GM12875 (cell line): Measurements from ENCODE around the gene CDHR2.

Source experiments
- H3K4me3 ChIP-seq: one replicate; pipeline ENCODE4 v1.5.1; 2011; ENCODE audit warnings: low read depth, low read length, control low read depth
- CTCF ChIP-seq: IDR thresholded peaks from 2 replicates; pipeline ENCODE4 v1.5.1; 2011; ENCODE audit warnings: low read depth, mild to moderate bottlenecking, control low read depth, inconsistent platforms, low read length, moderate library complexity, borderline replicate concordance; ENCODE audit not compliant: insufficient read depth

CDHR2 gene

GRCh38 chr5:176578391-176578808, 29.3 kb downstream of the CDHR2 start:
- no peak overlapping the region for H3K4me3 ChIP-seq
- TF ChIP-seq CTCF, result peak; percentile 61

- no peak for TF ChIP-seq CTCF
- H3K4me3 ChIP-seq, result no peak overlapping the region
These were observed 30.2 kb downstream of the CDHR2 start for GRCh38 chr5:176579323-176579722.

GRCh38 chr5:176581361-176581760, 32.2 kb downstream of the CDHR2 start:
- no peak overlapping the region for H3K4me3 ChIP-seq
- no peak for TF ChIP-seq CTCF

- no peak overlapping the region for H3K4me3 ChIP-seq
These were observed 33.9 kb downstream of the CDHR2 start for GRCh38 chr5:176583076-176583475.

GRCh38 chr5:176587398-176587797, 38.3 kb downstream of the CDHR2 start:
- H3K4me3 ChIP-seq, result no peak overlapping the region
- no peak for TF ChIP-seq CTCF

More at GRCh38 chr5:176583076-176583475, 33.9 kb downstream of the CDHR2 start:
- no peak for TF ChIP-seq CTCF

GRCh38 chr5:176588297-176588696, 39.2 kb downstream of the CDHR2 start:
- H3K4me3 ChIP-seq, result no peak overlapping the region
- no peak for TF ChIP-seq CTCF

- no peak overlapping the region for H3K4me3 ChIP-seq
- TF ChIP-seq CTCF, result no peak
These were observed 40.1 kb downstream of the CDHR2 start for GRCh38 chr5:176589039-176589769.
